Measurements from ENCODE around the gene CD7. TPM values are rescaled to one million over a fixed set of nuclear protein-coding genes. Genes with fewer than 3 reads are reported as not detected.

CD7 gene
- total RNA-seq, 1 donor from 2014 or later, result not detected

- no peak for DNase-seq (ENCODE audit: low spot score)
- TF ChIP-seq CTCF (IDR thresholded peaks at IDR 0.05; ENCODE audit: unreplicated experiment), result no peak
- peaks cover 23% of the 10 kb centered on the region for H3K27me3 Mint-ChIP-seq (ENCODE audit: unreplicated experiment)
- peaks cover 2% of the 10 kb centered on the region for H3K4me1 Mint-ChIP-seq (ENCODE audit: unreplicated experiment)
- no peak overlapping the region for H3K4me3 Mint-ChIP-seq (ENCODE audit: unreplicated experiment)
- H3K9me3 Mint-ChIP-seq (ENCODE audit: unreplicated experiment), result no peaks in the 10 kb centered on the region
- H3K27ac Mint-ChIP-seq (ENCODE audit: unreplicated experiment), result no peak overlapping the region
- H3K36me3 Mint-ChIP-seq (ENCODE audit: low read depth, unreplicated experiment), result no peaks in the 10 kb centered on the region
Measured at GRCh38 chr17:82330322-82331239, 13.2 kb upstream of the CD7 start.

- no peak for DNase-seq (ENCODE audit: low spot score)
- no peak for TF ChIP-seq CTCF (IDR thresholded peaks at IDR 0.05; ENCODE audit: unreplicated experiment)
- H3K36me3 Mint-ChIP-seq (ENCODE audit: low read depth, unreplicated experiment), result no peaks in the 10 kb centered on the region
- no peaks in the 10 kb centered on the region for H3K4me1 Mint-ChIP-seq (ENCODE audit: unreplicated experiment)
- H3K4me3 Mint-ChIP-seq (ENCODE audit: unreplicated experiment), result no peak overlapping the region
- H3K9me3 Mint-ChIP-seq (ENCODE audit: unreplicated experiment), result no peaks in the 10 kb centered on the region
- H3K27ac Mint-ChIP-seq (ENCODE audit: unreplicated experiment), result no peak overlapping the region
- peaks cover 18% of the 10 kb centered on the region for H3K27me3 Mint-ChIP-seq (ENCODE audit: unreplicated experiment)
Measured at GRCh38 chr17:82329683-82330321, 12.4 kb upstream of the CD7 start.

- Mint-ChIP-seq H3K27ac (ENCODE audit: unreplicated experiment) (no peak overlapping the region), H3K4me3 (ENCODE audit: unreplicated experiment) (no peak overlapping the region), H3K36me3 (ENCODE audit: low read depth, unreplicated experiment) (no peaks in the 10 kb centered on the region), H3K27me3 (ENCODE audit: unreplicated experiment) (peaks cover 14% of the 10 kb centered on the region), H3K4me1 (ENCODE audit: unreplicated experiment) (no peaks in the 10 kb centered on the region), H3K9me3 (ENCODE audit: unreplicated experiment) (no peaks in the 10 kb centered on the region)
- DNase-seq (ENCODE audit: low spot score), result no peak
- no peak for TF ChIP-seq CTCF (IDR thresholded peaks at IDR 0.05; ENCODE audit: unreplicated experiment)
Measured at GRCh38 chr17:82328994-82329507, 11.6 kb upstream of the CD7 start.

- no peak for DNase-seq (ENCODE audit: low spot score)
- Mint-ChIP-seq H3K9me3 (ENCODE audit: unreplicated experiment) (no peaks in the 10 kb centered on the region), H3K27me3 (ENCODE audit: unreplicated experiment) (peaks cover 14% of the 10 kb centered on the region), H3K36me3 (ENCODE audit: low read depth, unreplicated experiment) (no peaks in the 10 kb centered on the region), H3K27ac (ENCODE audit: unreplicated experiment) (no peak overlapping the region), H3K4me1 (ENCODE audit: unreplicated experiment) (no peaks in the 10 kb centered on the region), H3K4me3 (ENCODE audit: unreplicated experiment) (no peak overlapping the region)
- no peak for TF ChIP-seq CTCF (IDR thresholded peaks at IDR 0.05; ENCODE audit: unreplicated experiment)
Measured at GRCh38 chr17:82328141-82328993, 11.0 kb upstream of the CD7 start.

Data from endothelial cell (in vitro differentiated cells).